Activated T-cell treated with anti-CD3 and anti-CD28 coated beads for 4 hours (primary cell): ENCODE data around the gene GULP1.

Experiments
- DNase-seq: peaks from one replicate; pipeline ENCODE4 v3.0.0-alpha.2; 2020

GULP1 gene

GRCh38 chr2:188326669-188327301 lies 35.1 kb downstream of the GULP1 start:
- DNase-seq = no peak

- DNase-seq = no peak
These were observed 36.0 kb downstream of the GULP1 start for GRCh38 chr2:188327518-188328213.

GRCh38 chr2:188328419-188328818 lies 36.7 kb downstream of the GULP1 start:
- DNase-seq = no peak

- no peak for DNase-seq
These were observed 38.8 kb downstream of the GULP1 start for GRCh38 chr2:188330316-188331053.

GRCh38 chr2:188332619-188333018 lies 40.9 kb downstream of the GULP1 start:
- DNase-seq = no peak

GRCh38 chr2:188333751-188334524 lies 42.3 kb downstream of the GULP1 start:
- DNase-seq = no peak

- DNase-seq = no peak
These were observed 46.8 kb downstream of the GULP1 start for GRCh38 chr2:188338463-188338862.

- no peak for DNase-seq
These were observed 48.6 kb downstream of the GULP1 start for GRCh38 chr2:188340257-188340656.

- no peak for DNase-seq
These were observed 53.3 kb downstream of the GULP1 start for GRCh38 chr2:188345020-188345419.

- DNase-seq = no peak
These were observed 53.8 kb downstream of the GULP1 start for GRCh38 chr2:188345426-188345825.

- DNase-seq = no peak
These were observed 54.3 kb downstream of the GULP1 start for GRCh38 chr2:188345831-188346458.

- DNase-seq = no peak
These were observed 57.3 kb downstream of the GULP1 start for GRCh38 chr2:188349019-188349418.

GRCh38 chr2:188353282-188353681 lies 61.6 kb downstream of the GULP1 start:
- no peak for DNase-seq

GRCh38 chr2:188360485-188361263 lies 69.0 kb downstream of the GULP1 start:
- DNase-seq = no peak

- DNase-seq = no peak
These were observed 72.5 kb downstream of the GULP1 start for GRCh38 chr2:188364033-188364630.

GRCh38 chr2:188365058-188365641 lies 73.5 kb downstream of the GULP1 start:
- DNase-seq = no peak

- DNase-seq = no peak
These were observed 75.5 kb downstream of the GULP1 start for GRCh38 chr2:188367164-188367563.

GRCh38 chr2:188369365-188369764 lies 77.7 kb downstream of the GULP1 start:
- DNase-seq = no peak

- no peak for DNase-seq
These were observed 86.8 kb downstream of the GULP1 start for GRCh38 chr2:188378371-188378950.

- no peak for DNase-seq
These were observed 88.1 kb downstream of the GULP1 start for GRCh38 chr2:188379748-188380147.

GRCh38 chr2:188380280-188380679 lies 88.6 kb downstream of the GULP1 start:
- DNase-seq = no peak
